A549 (cell line): ENCODE measurements around the gene ADM2. TPM values are rescaled to one million over a fixed set of nuclear protein-coding genes. Genes with fewer than 3 reads are reported as not detected.

ENCODE experiments used
- ATAC-seq, 2 experiments: fragments of 200-7000 bp in 1 of 2; fragments of >200 bp in 1 of 2; cut with Nextera tagmentation in 1 of 2; cut with Tn5 transposase in 1 of 2; 3 replicates each; pipeline versions ENCODE4 v1.8.0 to v1.9.1; 2018 to 2020; ENCODE audit warnings: mild to moderate bottlenecking in 1 of 2, moderate library complexity in 1 of 2
- CTCF ChIA-PET: fragments of 300-600 bp; sonication (Branson Sonifier 250); formaldehyde crosslinking; extraction: SDS; loops from one replicate; lab custom pipeline; 2021; ENCODE audit warnings: antibody characterized with exemption, inconsistent platforms; lab: Yijun Ruan, JAX
- POLR2A ChIA-PET: fragments of 350-600 bp; formaldehyde crosslinking; extraction: SDS; loops from one replicate; lab custom pipeline; 2021; ENCODE audit warnings: antibody characterized with exemption, inconsistent platforms; lab: Yijun Ruan, JAX
- DNase-seq, 2 experiments: peaks; one replicate each; pipeline versions ENCODE4 v3.0.0 to v3.0.0-alpha.2; 2011 to 2016; ENCODE audit warnings: low read depth in 1 of 2, low spot score in 1 of 2
- FAIRE-seq: peaks from 2 replicates; lab custom pipeline; 2011; peaks lifted over from hg19 to GRCh38; lab: Jason Lieb, UNC
- H3K27ac ChIP-seq, 2 experiments: fragments of >200 bp; sonication (Bioruptor Twin); formaldehyde crosslinking; 3 replicates each; pipeline ENCODE4 v1.5.1; 2016 to 2017
- H3K4me1 ChIP-seq: fragments of >200 bp; sonication (Bioruptor Twin); formaldehyde crosslinking; 3 replicates; pipeline ENCODE4 v1.6.1; 2016
- H3K4me2 ChIP-seq: fragments of >200 bp; sonication (Bioruptor Twin); formaldehyde crosslinking; 3 replicates; pipeline ENCODE4 v1.6.1; 2016
- H3K4me3 ChIP-seq: fragments of >200 bp; sonication (Bioruptor Twin); formaldehyde crosslinking; 3 replicates; pipeline ENCODE4 v1.5.1; 2016
- H3K9me3 ChIP-seq: fragments of >200 bp; sonication (Bioruptor Twin); formaldehyde crosslinking; 3 replicates; pipeline ENCODE4 v1.6.1; 2016
- ATOH8 ChIP-seq: fragments of 250-450 bp; sonication (Bioruptor Pico); IDR thresholded peaks from 2 replicates; pipeline ENCODE4 v1.5.0; 2020; ENCODE audit warnings: low read depth, mild to moderate bottlenecking, moderate library complexity
- BHLHE40 ChIP-seq: IDR thresholded peaks from 2 replicates; pipeline ENCODE4 v1.6.1; 2012; ENCODE audit warnings: low read depth, low read length, inconsistent platforms
- CEBPB ChIP-seq, 2 experiments: fragments of >200 bp in 1 of 2; sonication (Bioruptor Twin) in 1 of 2; formaldehyde crosslinking in 1 of 2; IDR thresholded peaks; 2 replicates each; pipeline ENCODE4 v1.6.1; 2012 to 2016
- CHD2 ChIP-seq: fragments of 150-350 bp; IDR thresholded peaks from 2 replicates; pipeline ENCODE4 v1.6.1; 2014; ENCODE audit warnings: low read length; ENCODE audit not compliant: partially characterized antibody
- CHD4 ChIP-seq: fragments of 200-600 bp; sonication (generic); IDR thresholded peaks from 2 replicates; pipeline ENCODE4 v1.6.1; 2016; ENCODE audit warnings: antibody characterized with exemption, mild to moderate bottlenecking, borderline replicate concordance
- CTCF ChIP-seq: fragments of >200 bp; sonication (Bioruptor Twin); formaldehyde crosslinking; IDR thresholded peaks from 3 replicates; pipeline ENCODE4 v1.5.1; 2016
- E2F6 ChIP-seq: IDR thresholded peaks from 2 replicates; pipeline ENCODE4 v1.6.1; 2012; ENCODE audit warnings: low read depth, borderline replicate concordance
- EP300 ChIP-seq, 2 experiments: fragments of >200 bp; sonication (Bioruptor Twin); formaldehyde crosslinking; IDR thresholded peaks; 2 replicates in 1 of 2; 3 replicates in 1 of 2; pipeline ENCODE4 v1.6.1; 2016 to 2017
- ESRRA ChIP-seq: fragments of 150-350 bp; IDR thresholded peaks from 2 replicates; pipeline ENCODE4 v1.6.1; 2014; ENCODE audit warnings: mild to moderate bottlenecking, low read length, borderline replicate concordance
- FOSL2 ChIP-seq, 2 experiments: fragments of 450-650 bp in 1 of 2; fragments of >200 bp in 1 of 2; sonication (Bioruptor Twin) in 1 of 2; formaldehyde crosslinking; IDR thresholded peaks; 2 replicates each; pipeline versions ENCODE4 v1.5.0 to v1.6.1; 2016 to 2020; ENCODE audit warnings: mild to moderate bottlenecking in 1 of 2, moderate library complexity in 1 of 2
- FOXS1 ChIP-seq: fragments of 250-450 bp; sonication (Bioruptor Pico); IDR thresholded peaks from 2 replicates; pipeline ENCODE4 v1.5.0; 2020; ENCODE audit warnings: mild to moderate bottlenecking, moderate library complexity
- GATA3 ChIP-seq: IDR thresholded peaks from 2 replicates; pipeline ENCODE4 v1.6.1; 2012; ENCODE audit warnings: borderline replicate concordance
- HDAC2 ChIP-seq: fragments of 200-600 bp; sonication (generic); IDR thresholded peaks from 2 replicates; pipeline ENCODE4 v1.6.1; 2016
- HOXA7 ChIP-seq: fragments of 250-450 bp; sonication (Bioruptor Pico); IDR thresholded peaks from 2 replicates; pipeline ENCODE4 v1.5.0; 2020; ENCODE audit warnings: mild to moderate bottlenecking, moderate library complexity
- HOXB13 ChIP-seq: fragments of 250-450 bp; sonication (Bioruptor Pico); IDR thresholded peaks from 2 replicates; pipeline ENCODE4 v1.5.0; 2020; ENCODE audit warnings: low read depth, mild to moderate bottlenecking, moderate library complexity
- JUNB ChIP-seq: fragments of >200 bp; sonication (Bioruptor Twin); formaldehyde crosslinking; IDR thresholded peaks from 2 replicates; pipeline ENCODE4 v1.6.1; 2016
- KDM1A ChIP-seq: fragments of 200-600 bp; sonication (generic); IDR thresholded peaks from 2 replicates; pipeline ENCODE4 v1.6.1; 2016; ENCODE audit warnings: low read depth, mild to moderate bottlenecking
- MAFK ChIP-seq: fragments of 450-650 bp; IDR thresholded peaks from 2 replicates; pipeline ENCODE4 v1.6.1; 2014; ENCODE audit not compliant: partially characterized antibody
- NPAS2 ChIP-seq: fragments of 250-450 bp; sonication (Bioruptor Pico); IDR thresholded peaks from 2 replicates; pipeline ENCODE4 v1.8.0; 2022; ENCODE audit warnings: mild to moderate bottlenecking, moderate library complexity, borderline replicate concordance
- PHF8 ChIP-seq: fragments of 200-600 bp; sonication (generic); IDR thresholded peaks from 2 replicates; pipeline ENCODE4 v1.6.1; 2016; ENCODE audit warnings: low read depth, mild to moderate bottlenecking, antibody characterized with exemption, moderate library complexity, borderline replicate concordance
- RCOR1 ChIP-seq: fragments of 150-350 bp; IDR thresholded peaks from 2 replicates; pipeline ENCODE4 v1.6.1; 2014; ENCODE audit warnings: antibody characterized with exemption, low read length, low read depth
- SMC3 ChIP-seq: fragments of >200 bp; sonication (Bioruptor Twin); formaldehyde crosslinking; IDR thresholded peaks from 3 replicates; pipeline ENCODE4 v1.6.1; 2018; ENCODE audit warnings: inconsistent platforms
- SREBF2 ChIP-seq: fragments of 450-650 bp; IDR thresholded peaks from 2 replicates; pipeline ENCODE4 v1.6.1; 2014; ENCODE audit warnings: mild to moderate bottlenecking, moderate library complexity
- TP53 ChIP-seq: fragments of 250-450 bp; sonication (Bioruptor Pico); IDR thresholded peaks from 2 replicates; pipeline ENCODE4 v1.5.0; 2021; ENCODE audit warnings: mild to moderate bottlenecking, moderate library complexity
- ZFP36 ChIP-seq: fragments of 450-650 bp; IDR thresholded peaks from 2 replicates; pipeline ENCODE4 v1.6.1; 2014; ENCODE audit warnings: borderline replicate concordance; ENCODE audit not compliant: partially characterized antibody
- ZNF302 ChIP-seq: fragments of 250-450 bp; sonication (Bioruptor Pico); IDR thresholded peaks from 2 replicates; pipeline ENCODE4 v1.9.0; 2021; ENCODE audit warnings: inconsistent platforms, mild to moderate bottlenecking, moderate library complexity
- WGBS: methylation state at CpG from one replicate; pipeline ENCODE4 v1.1.6; 2017; ENCODE audit errors: missing lambda C conversion rate; 5-methylcytosine and 5-hydroxymethylcytosine counted together
- polyA plus RNA-seq, 4 experiments: library from polyadenylated mRNA; depleted of rRNA in 3 of 4; stranded (reverse); fragments of >200 nt; fragmentation: RNase III in 1 of 4; extraction: RNeasy Plus Mini Kit Qiagen cat#74134 plus additional on column Dnase treatment in 1 of 4; gene quantifications; 2 replicates in 3 of 4; 3 replicates in 1 of 4; pipeline ENCODE4 v1.2.3, GENCODE V29; 2011 to 2017
- TF ChIP-seq, protein P1 (sequence below): fragments of 150-350 bp; IDR thresholded peaks from 2 replicates; pipeline ENCODE4 v1.6.1; 2014; ENCODE audit warnings: low read depth, mild to moderate bottlenecking, low read length
- TF ChIP-seq, protein P2 (sequence below): IDR thresholded peaks from 2 replicates; pipeline ENCODE4 v1.6.1; 2012
- TF ChIP-seq, protein P3 (sequence below): fragments of 250-450 bp; sonication (Bioruptor Pico); IDR thresholded peaks from 2 replicates; pipeline ENCODE4 v1.5.0; 2021; ENCODE audit warnings: mild to moderate bottlenecking, moderate library complexity, borderline replicate concordance

Gene ADM2
- polyA plus RNA-seq, 2 of the 4 experiments (the other 2 are of a cell fraction), result 0.50 to 1.1 TPM

GRCh38 chr22:50486561-50487289 is 5.4 kb downstream of the ADM2 start, which contains the start of gene MIOX:
MIOX (plus strand) TSS chr22:50486859; CDS start chr22:50486898, 39 bp downstream.
- Histone ChIP-seq H3K4me2 (no peak within 1 kb of the TSS), H3K27ac (0 out of 6 replicates have a peak within 1 kb of the TSS, but pooled peaks of 1 of the 2 experiments have one; percentile 45), H3K4me1 (peaks cover 24% of the 10 kb centered on the region; the same call in 2 of the 3 replicates), H3K4me3 (no peak within 1 kb of the TSS), H3K9me3 (no peaks in the 10 kb centered on the region)
- ATAC-seq (peak; percentile 28 to 60; a peak in 4 of 6 replicates), DNase-seq (no peak), FAIRE-seq (no peak)
- ChIA-PET POLR2A (no interaction called here), CTCF (interaction anchor here (1.5 to 1.9 kb wide), 2 partner anchors 11 to 134 kb away, joined by 4 to 9 read pairs; no protein-coding TSS in a partner anchor)
- TF ChIP-seq PHF8 (no peak), HDAC2 (no peak), MAFK (no peak), CHD4 (no peak), TP53 (CRISPR knock-in tag) (no peak), HOXB13 (CRISPR knock-in tag) (no peak), SMC3 (no peak), FOSL2 (IDR thresholded peaks at IDR 0.05) (no peak), FOSL2 (CRISPR knock-in tag; IDR thresholded peaks at IDR 0.05) (no peak), RCOR1 (no peak), CTCF (no peak), GATA3 (no peak), ZNF302 (CRISPR knock-in tag) (no peak), CHD2 (no peak), E2F6 (no peak), NPAS2 (no peak), KDM1A (no peak), ESRRA (no peak), FOXS1 (CRISPR knock-in tag) (no peak)
- TF ChIP-seq, protein P1, sequence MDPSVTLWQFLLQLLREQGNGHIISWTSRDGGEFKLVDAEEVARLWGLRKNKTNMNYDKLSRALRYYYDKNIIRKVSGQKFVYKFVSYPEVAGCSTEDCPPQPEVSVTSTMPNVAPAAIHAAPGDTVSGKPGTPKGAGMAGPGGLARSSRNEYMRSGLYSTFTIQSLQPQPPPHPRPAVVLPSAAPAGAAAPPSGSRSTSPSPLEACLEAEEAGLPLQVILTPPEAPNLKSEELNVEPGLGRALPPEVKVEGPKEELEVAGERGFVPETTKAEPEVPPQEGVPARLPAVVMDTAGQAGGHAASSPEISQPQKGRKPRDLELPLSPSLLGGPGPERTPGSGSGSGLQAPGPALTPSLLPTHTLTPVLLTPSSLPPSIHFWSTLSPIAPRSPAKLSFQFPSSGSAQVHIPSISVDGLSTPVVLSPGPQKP, result no peak
- 62% methylated on average over 13 of the region's 23 CpGs for WGBS

DNA sequence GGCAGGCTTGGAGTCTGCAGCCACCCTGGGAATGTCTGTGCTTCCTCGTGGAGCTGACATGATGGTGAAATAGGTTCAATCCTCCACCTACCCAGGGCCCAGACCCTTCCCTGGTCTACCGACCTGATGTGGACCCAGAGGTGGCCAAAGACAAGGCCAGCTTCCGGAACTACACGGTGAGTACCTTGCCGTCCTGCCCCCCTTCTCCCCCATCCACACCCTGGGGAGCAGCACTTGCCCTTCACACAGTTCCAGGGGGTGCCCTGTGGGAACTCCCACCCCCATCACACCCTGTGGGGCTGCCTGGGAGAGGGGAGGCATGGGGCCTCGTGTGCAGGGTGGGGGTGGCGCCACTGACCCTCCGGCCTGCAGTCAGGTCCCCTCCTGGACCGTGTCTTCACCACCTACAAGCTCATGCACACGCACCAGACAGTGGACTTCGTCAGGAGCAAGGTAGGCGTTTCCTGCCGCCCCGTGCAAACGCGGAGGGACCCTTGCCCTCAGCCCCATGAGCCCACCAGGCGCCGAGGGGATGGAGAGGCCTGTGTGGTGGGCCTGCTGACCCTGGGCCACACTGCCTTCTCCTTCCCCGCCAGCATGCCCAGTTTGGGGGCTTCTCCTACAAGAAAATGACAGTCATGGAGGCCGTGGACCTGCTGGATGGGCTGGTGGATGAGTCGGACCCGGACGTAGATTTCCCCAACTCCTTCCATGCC is 6.1 kb downstream of the ADM2 start:
- Histone ChIP-seq H3K4me2 (no peak overlapping the region), H3K9me3 (no peaks in the 10 kb centered on the region), H3K4me1 (peaks cover 24% of the 10 kb centered on the region; the same call in 2 of the 3 replicates), H3K27ac (no peak overlapping the region), H3K4me3 (no peak overlapping the region)
- FAIRE-seq, result no peak
- no peak; a peak in 2 of 6 replicates for ATAC-seq
- no peak for DNase-seq
- ChIA-PET CTCF (interaction anchor here (1.5 to 1.9 kb wide), 2 partner anchors 11 to 133 kb away, joined by 4 to 9 read pairs; no protein-coding TSS in a partner anchor), POLR2A (no interaction called here)
- 88% methylated on average over 5 of the region's 23 CpGs for WGBS
- TF ChIP-seq, protein P2, sequence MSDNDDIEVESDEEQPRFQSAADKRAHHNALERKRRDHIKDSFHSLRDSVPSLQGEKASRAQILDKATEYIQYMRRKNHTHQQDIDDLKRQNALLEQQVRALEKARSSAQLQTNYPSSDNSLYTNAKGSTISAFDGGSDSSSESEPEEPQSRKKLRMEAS, result no peak
- no peak for TF ChIP-seq JUNB
- TF ChIP-seq CEBPB (IDR thresholded peaks at IDR 0.05), result no peak
- TF ChIP-seq HOXA7, result no peak
- TF ChIP-seq ZFP36, result no peak
- no peak for TF ChIP-seq BHLHE40
- TF ChIP-seq MAFK, result no peak
- no peak for TF ChIP-seq SMC3
- TF ChIP-seq ATOH8 (CRISPR knock-in tag), result no peak
- TF ChIP-seq EP300 (IDR thresholded peaks at IDR 0.05), result no peak
- no peak for TF ChIP-seq SREBF2
- TF ChIP-seq HDAC2, result no peak
- TF ChIP-seq, protein P3, sequence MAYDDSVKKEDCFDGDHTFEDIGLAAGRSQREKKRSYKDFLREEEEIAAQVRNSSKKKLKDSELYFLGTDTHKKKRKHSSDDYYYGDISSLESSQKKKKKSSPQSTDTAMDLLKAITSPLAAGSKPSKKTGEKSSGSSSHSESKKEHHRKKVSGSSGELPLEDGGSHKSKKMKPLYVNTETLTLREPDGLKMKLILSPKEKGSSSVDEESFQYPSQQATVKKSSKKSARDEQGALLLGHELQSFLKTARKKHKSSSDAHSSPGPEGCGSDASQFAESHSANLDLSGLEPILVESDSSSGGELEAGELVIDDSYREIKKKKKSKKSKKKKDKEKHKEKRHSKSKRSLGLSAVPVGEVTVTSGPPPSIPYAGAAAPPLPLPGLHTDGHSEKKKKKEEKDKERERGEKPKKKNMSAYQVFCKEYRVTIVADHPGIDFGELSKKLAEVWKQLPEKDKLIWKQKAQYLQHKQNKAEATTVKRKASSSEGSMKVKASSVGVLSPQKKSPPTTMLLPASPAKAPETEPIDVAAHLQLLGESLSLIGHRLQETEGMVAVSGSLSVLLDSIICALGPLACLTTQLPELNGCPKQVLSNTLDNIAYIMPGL (CRISPR knock-in tag), result no peak
